ENCODE data around the gene LSG1.

GRCh38 chr3:194647747-194648146 is 24.2 kb downstream of the LSG1 start:
- TF ChIP-seq, protein P1, sequence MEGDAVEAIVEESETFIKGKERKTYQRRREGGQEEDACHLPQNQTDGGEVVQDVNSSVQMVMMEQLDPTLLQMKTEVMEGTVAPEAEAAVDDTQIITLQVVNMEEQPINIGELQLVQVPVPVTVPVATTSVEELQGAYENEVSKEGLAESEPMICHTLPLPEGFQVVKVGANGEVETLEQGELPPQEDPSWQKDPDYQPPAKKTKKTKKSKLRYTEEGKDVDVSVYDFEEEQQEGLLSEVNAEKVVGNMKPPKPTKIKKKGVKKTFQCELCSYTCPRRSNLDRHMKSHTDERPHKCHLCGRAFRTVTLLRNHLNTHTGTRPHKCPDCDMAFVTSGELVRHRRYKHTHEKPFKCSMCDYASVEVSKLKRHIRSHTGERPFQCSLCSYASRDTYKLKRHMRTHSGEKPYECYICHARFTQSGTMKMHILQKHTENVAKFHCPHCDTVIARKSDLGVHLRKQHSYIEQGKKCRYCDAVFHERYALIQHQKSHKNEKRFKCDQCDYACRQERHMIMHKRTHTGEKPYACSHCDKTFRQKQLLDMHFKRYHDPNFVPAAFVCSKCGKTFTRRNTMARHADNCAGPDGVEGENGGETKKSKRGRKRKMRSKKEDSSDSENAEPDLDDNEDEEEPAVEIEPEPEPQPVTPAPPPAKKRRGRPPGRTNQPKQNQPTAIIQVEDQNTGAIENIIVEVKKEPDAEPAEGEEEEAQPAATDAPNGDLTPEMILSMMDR (IDR thresholded peaks at IDR 0.05): no peak
- TF ChIP-seq POLR2A (IDR thresholded peaks at IDR 0.05): no peak

Data from upper lobe of left lung (tissue), 4 donors.